GM18517 (cell line): Measurements from ENCODE around the gene MRPS24.

Experiments used
- ATAC-seq: cut with Tn5 transposase; IDR thresholded peaks from one replicate; pipeline ENCODE4 v1.9.1; 2021; ENCODE audit warnings: mild to moderate bottlenecking, moderate library complexity; ENCODE audit not compliant: unreplicated experiment

Gene MRPS24

GRCh38 chr7:43877968-43878864 lies 8.9 kb upstream of the MRPS24 start:
- ATAC-seq = no peak

DNA sequence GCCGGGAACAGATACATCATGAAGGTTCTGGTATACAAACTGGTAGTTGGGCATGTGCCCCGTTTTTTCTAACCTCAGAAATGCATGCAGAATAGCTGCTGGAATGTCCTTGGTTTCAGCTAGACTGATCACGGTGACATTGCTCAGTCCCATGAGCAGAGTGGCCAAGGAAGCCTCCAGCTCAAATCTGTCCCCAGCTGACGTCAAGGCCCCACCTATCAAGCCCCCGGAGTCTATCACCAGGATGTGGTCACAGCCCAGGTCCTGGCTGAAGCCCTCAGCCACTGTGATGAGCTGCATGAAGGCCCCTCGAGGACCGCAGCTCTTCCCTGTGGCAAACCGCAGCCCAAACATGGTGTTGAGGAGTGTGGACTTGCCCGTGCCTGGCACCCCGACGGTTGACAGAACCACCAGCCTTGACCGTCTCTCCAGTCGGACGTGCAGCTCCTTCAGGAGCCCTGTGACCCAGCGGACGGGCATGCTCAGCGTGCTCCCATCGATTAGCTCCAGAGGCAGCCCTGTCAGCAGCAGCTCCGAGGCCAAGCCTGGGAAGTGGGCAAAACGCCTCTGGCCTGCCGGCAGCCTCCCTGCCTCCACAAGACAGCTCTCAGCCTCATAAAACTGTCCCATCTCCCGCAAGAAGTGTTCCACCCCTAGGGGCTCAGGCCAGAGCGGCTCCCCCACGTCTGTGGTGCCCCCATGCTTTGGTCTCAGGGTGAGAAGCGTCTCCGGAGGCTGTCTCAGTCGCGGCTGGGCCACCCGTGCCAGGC lies 7.8 kb upstream of the MRPS24 start:
- ATAC-seq = no peak

GRCh38 chr7:43876241-43876640 lies 6.9 kb upstream of the MRPS24 start:
- no peak for ATAC-seq

DNA sequence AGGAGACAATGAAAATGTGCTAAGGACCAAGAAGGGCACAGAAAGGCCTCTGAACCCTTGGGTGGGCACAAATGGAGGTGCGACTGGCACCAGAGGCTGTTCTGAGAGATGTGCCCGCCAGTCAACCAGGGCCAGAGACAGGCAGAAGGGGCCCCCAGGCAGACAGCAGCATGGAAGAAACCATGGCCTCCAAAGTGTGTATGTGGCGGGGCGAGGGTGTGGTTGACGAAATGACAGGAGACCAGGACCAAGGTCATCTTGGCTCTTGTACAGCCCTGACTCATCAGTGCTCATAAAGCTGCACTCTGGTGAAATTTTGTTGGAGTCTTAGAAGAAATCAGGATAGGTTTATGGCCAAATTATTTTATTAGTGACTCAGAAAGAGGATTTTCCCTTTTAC lies 4.0 kb upstream of the MRPS24 start:
- no peak for ATAC-seq

DNA sequence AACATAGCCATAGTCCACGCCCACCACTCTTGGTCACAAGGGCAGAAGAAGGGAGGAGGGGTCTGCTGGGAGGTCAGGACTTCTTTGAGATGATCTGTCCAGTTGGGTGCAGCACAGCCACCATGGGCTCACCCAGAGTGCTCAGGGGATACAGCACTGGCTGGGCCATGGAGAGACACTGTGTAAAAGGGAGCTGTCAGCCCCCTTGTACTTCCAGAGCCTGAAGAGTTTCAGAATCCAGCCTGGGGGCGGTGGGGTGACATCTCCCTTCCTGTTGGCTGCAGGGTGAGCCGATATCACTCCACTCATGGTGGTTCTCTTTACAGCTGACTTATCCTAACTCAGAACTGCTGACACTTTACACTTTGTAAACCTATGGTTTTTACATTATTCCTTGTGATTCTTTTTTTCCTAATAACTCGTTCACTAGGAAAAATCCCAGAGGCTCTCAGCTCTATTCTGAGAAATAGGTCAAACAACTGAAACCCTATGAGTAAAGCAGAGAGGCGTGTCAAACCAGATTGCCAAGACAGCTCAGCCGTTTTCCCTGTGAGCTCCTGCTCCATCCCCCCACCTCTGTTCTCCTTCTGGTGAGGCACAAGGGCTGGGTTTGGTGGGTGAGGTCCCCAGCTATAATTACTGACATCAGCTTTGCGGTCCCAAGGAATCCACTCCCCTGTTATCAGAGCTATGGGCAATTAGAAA lies 3.2 kb upstream of the MRPS24 start:
- ATAC-seq = no peak

GRCh38 chr7:43871064-43871463 lies 1.7 kb upstream of the MRPS24 start:
- no peak for ATAC-seq

GRCh38 chr7:43870316-43870715 lies 999 bp upstream of the MRPS24 start:
- no peak for ATAC-seq

DNA sequence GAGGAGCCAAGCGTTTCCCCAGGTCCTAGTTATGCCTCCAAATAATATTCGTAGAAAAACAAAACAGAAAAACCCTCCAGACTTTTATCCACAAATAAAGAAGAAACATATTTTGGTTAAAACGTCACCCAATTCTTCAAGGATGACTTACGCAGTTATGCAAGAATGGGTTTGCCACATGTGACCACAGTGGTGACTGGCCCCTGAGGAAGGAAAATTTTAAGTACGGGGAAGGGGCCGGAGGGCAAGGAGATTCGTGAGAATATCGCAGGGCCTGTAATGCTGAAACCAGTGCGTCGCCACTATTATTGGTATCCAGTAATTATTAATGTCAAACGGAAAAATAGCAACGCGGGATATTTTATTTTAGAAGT lies 537 bp upstream of the MRPS24 start:
- ATAC-seq = no peak

- ATAC-seq = no peak
These were observed 674 bp downstream of the MRPS24 start for GRCh38 chr7:43868681-43869005.

DNA sequence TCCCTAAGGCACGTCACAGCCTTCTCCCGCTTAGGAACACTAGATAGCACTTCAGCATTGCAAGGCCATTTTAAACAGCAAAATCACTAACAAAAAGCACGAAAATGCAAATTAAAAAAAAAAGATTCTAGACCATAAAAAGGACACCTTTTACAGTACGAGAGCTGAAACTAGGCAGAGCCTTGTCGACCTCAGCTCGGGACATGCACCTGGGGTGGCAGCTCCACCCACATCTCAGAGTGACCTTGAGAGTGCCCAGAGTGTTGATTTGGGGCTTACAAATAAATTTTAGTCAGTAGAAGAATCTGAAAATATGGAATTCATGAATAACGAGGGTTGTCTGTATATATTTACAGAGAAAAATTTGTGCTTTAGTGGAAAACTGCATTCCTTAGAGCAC lies 1.1 kb downstream of the MRPS24 start:
- ATAC-seq = no peak

DNA sequence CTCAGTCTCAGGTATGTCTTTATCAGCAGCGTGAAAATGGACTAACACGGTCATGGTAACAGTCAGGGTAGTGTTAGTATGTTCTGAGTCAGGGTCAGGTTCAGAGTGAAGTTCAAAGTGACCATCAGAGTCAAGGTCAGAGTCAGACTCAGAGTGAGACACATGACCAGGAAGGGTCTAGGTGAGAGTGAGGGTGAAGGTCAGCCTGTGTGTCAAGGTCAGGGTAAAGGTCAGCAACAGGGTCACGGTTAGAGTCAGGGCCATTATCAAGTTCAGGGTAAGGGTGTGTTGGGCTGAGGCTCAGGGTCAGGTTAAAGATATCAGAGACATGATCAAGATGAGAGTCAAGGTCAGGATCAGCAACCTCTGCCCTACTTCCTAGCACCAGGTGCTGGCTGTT lies 4.0 kb downstream of the MRPS24 start:
- ATAC-seq = no peak

- no peak for ATAC-seq
These were observed 5.2 kb downstream of the MRPS24 start for GRCh38 chr7:43864126-43864525.

DNA sequence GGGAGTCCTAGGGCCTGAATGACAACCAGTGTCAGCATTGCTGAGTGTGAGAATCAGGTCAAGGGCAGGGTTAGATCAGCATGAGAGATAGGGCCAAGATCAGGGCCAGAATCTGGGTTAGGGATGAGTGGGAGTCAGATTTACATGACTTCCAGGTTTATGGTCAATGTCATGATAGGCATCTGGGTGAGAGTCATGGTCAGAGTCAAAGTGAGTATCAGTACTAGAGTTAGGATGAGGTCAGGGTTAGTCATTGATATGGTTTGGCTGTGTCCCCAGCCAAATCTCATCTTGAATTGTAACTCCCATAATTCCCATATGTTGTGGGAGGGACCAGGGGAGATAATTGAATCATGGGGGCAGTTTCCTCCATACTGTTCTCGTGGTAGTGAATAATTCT lies 12.3 kb downstream of the MRPS24 start:
- ATAC-seq = no peak

DNA sequence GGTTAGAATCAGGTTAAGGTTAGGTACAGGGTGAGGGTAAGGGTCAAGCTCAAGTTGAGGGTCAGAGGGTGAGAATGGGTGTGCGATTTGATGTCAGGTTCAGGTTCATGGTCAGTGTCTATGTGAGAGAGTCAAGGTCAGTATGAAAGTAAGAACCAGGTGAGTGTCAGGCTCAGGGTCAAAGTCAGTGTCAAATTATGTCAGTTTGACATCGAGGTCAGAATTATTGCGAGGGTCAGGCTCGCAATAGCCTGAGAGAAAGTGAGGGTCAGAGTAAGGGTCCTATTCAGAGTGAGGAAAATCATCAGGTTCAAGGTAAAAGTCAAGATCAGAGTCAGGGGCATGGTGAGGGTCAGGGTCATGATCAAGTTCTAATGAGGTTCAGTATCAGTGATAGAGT lies 13.0 kb downstream of the MRPS24 start:
- no peak for ATAC-seq

- ATAC-seq = no peak
These were observed 14.1 kb downstream of the MRPS24 start for GRCh38 chr7:43855176-43855575.

- no peak for ATAC-seq
These were observed 17.5 kb downstream of the MRPS24 start for GRCh38 chr7:43851805-43852204.

GRCh38 chr7:43850348-43851116 lies 18.8 kb downstream of the MRPS24 start:
- no peak for ATAC-seq

DNA sequence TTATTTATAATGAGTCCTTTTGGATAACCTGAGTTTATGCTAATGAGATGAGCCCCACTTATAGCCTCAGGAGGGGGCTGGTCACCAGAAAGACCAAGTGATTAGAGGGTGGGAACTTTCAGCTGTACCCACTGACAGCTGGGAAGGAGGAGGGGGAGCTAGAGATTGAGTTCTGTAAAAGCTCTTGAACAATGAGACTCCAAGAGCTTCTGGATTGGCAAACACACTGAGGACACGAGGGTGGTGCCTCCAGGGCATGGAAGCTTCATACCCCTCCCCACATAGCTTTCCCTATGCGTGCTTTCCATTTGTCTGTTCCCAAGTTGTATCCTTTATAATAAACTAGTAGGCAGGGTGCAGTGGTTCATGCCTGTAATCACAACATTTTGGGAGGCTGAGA lies 20.3 kb downstream of the MRPS24 start:
- no peak for ATAC-seq

DNA sequence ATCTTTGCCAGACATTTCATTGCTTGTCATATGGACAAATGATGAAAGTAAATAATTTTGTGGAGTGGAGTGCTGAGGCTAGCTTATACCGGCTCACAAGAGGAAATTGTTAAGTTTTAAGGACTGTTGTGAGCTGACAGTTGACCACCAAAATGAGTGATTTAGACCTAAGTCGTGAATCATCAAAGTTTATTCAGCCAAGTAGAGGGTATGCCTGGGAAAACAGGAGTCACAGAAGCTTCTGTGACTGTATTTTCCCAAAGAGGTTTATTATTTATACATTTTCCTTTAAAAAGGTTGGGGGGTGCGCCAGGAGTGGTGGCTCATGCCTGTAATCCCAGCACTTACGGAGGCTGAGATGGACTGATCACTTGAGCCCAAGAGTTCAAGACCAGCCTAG lies 21.8 kb downstream of the MRPS24 start:
- no peak for ATAC-seq

GRCh38 chr7:43844662-43845061 lies 24.7 kb downstream of the MRPS24 start:
- no peak for ATAC-seq

DNA sequence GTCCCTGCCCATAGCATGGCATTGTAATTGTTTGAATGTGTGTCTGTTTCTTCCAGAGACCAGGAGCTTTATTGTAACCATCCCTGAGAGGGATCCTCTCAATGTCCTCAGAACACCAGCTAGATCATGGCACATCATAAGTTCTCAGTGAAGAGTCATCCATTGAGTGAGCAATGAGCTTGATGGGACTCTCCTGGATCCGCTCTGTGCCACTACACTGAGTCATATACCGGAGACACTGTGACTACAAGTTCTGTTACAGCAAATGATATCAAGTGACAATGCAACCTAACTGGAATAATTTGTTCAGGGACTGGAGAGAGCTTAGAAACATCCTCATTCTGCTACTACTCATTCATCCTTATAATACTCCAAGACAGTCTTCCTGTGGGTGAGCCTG lies 25.1 kb downstream of the MRPS24 start:
- ATAC-seq = no peak
